ENCODE data around the gene RGS7. TPM values are rescaled to one million over a fixed set of nuclear protein-coding genes. Genes with fewer than 3 reads are reported as not detected.

The RGS7 gene
- total RNA-seq, 4 donors from 2014 or later: not detected

- no peak for TF ChIP-seq POLR2A (IDR thresholded peaks at IDR 0.05)
- TF ChIP-seq, protein P1, sequence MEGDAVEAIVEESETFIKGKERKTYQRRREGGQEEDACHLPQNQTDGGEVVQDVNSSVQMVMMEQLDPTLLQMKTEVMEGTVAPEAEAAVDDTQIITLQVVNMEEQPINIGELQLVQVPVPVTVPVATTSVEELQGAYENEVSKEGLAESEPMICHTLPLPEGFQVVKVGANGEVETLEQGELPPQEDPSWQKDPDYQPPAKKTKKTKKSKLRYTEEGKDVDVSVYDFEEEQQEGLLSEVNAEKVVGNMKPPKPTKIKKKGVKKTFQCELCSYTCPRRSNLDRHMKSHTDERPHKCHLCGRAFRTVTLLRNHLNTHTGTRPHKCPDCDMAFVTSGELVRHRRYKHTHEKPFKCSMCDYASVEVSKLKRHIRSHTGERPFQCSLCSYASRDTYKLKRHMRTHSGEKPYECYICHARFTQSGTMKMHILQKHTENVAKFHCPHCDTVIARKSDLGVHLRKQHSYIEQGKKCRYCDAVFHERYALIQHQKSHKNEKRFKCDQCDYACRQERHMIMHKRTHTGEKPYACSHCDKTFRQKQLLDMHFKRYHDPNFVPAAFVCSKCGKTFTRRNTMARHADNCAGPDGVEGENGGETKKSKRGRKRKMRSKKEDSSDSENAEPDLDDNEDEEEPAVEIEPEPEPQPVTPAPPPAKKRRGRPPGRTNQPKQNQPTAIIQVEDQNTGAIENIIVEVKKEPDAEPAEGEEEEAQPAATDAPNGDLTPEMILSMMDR (IDR thresholded peaks at IDR 0.05 in 4 of 5, conservative IDR thresholded peaks at IDR 0.05 in 1 of 5): no peak
- in situ Hi-C loops (cut with MboI; ENCODE audit: low sequenced_read_pairs in 4 of 4): no loop called here
- H3K27me3 ChIP-seq: no peaks in the 10 kb centered on the region
- H3K4me3 ChIP-seq: no peak overlapping the region
- no peaks in the 10 kb centered on the region for H3K9me3 ChIP-seq
- intact Hi-C loops (cut with DNase I; ENCODE audit: low total_unique reads): no loop called here
- H3K36me3 ChIP-seq: no peaks in the 10 kb centered on the region
- H3K27ac ChIP-seq: no peak overlapping the region
- no peaks in the 10 kb centered on the region for H3K4me1 ChIP-seq
- ATAC-seq: no peak
- no peak for DNase-seq
Measured at GRCh38 chr1:240844486-240844885, 512.5 kb downstream of the RGS7 start.

GRCh38 chr1:240843798-240844197, 513.2 kb downstream of the RGS7 start:
- Histone ChIP-seq H3K27me3 (no peaks in the 10 kb centered on the region), H3K4me1 (no peaks in the 10 kb centered on the region), H3K27ac (no peak overlapping the region), H3K9me3 (no peaks in the 10 kb centered on the region), H3K36me3 (no peaks in the 10 kb centered on the region), H3K4me3 (no peak overlapping the region)
- no peak for DNase-seq
- ATAC-seq: no peak
- TF ChIP-seq, protein P1 (IDR thresholded peaks at IDR 0.05 in 4 of 5, conservative IDR thresholded peaks at IDR 0.05 in 1 of 5): no peak
- TF ChIP-seq POLR2A (IDR thresholded peaks at IDR 0.05): no peak
- intact Hi-C loops (cut with DNase I; ENCODE audit: low total_unique reads) (no loop called here), in situ Hi-C loops (cut with MboI; ENCODE audit: low sequenced_read_pairs in 4 of 4) (no loop called here)

DNA sequence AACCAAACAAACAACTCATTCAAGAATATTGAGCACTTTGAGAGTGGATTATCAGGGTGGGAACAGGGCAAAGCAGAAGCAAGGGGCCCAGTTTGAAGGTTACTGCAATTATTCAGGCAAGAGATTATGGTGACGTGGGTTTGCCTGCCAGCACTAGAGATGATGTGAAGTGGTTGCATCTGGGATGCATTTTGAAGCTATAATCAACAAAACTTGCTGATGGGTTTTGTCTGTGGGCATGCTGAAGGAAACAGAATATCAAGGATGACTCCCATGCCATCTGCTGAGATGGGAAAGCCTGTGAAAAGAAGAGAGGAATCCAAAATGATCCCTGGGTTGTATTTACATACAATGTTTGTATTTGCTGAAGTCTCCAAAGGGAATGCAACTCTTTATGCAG, 520.7 kb downstream of the RGS7 start:
- in situ Hi-C loops (cut with MboI; ENCODE audit: low sequenced_read_pairs in 4 of 4): no loop called here
- Histone ChIP-seq H3K27ac (no peak overlapping the region), H3K4me1 (no peaks in the 10 kb centered on the region), H3K4me3 (no peak overlapping the region), H3K36me3 (no peaks in the 10 kb centered on the region), H3K27me3 (no peaks in the 10 kb centered on the region), H3K9me3 (no peaks in the 10 kb centered on the region)
- intact Hi-C loops (cut with DNase I; ENCODE audit: low total_unique reads): no loop called here
- TF ChIP-seq POLR2A (IDR thresholded peaks at IDR 0.05): no peak
- TF ChIP-seq, protein P1 (IDR thresholded peaks at IDR 0.05 in 4 of 5, conservative IDR thresholded peaks at IDR 0.05 in 1 of 5): no peak
- ATAC-seq (no peak), DNase-seq (no peak)

GRCh38 chr1:240835291-240835690, 521.7 kb downstream of the RGS7 start:
- no peak overlapping the region for H3K4me3 ChIP-seq
- in situ Hi-C loops (cut with MboI; ENCODE audit: low sequenced_read_pairs in 4 of 4) (no loop called here), intact Hi-C loops (cut with DNase I; ENCODE audit: low total_unique reads) (no loop called here)
- no peaks in the 10 kb centered on the region for H3K36me3 ChIP-seq
- TF ChIP-seq, protein P1 (IDR thresholded peaks at IDR 0.05 in 4 of 5, conservative IDR thresholded peaks at IDR 0.05 in 1 of 5): no peak
- no peak for TF ChIP-seq POLR2A (IDR thresholded peaks at IDR 0.05)
- no peak for ATAC-seq
- no peaks in the 10 kb centered on the region for H3K27me3 ChIP-seq
- no peaks in the 10 kb centered on the region for H3K4me1 ChIP-seq
- DNase-seq: no peak
- no peaks in the 10 kb centered on the region for H3K9me3 ChIP-seq
- H3K27ac ChIP-seq: no peak overlapping the region

DNA sequence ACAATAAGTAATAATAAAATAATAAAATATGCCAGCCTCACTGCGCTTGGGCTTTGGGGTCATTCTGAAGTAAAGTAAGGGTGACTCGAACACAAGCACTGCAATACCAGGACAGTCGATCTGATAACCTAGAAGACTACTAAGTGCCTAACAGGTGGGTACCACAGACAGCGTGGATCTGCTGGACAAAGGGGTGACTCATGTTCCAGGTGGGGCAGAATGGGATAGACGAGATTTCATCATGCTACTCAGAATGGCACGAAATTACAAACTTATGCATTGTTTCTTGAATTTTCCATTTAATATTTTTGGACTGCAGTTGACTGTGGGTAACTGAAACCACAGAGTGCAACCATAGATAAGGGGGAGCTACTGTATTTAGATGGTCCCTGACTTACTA, 523.9 kb downstream of the RGS7 start:
- TF ChIP-seq, protein P1 (IDR thresholded peaks at IDR 0.05 in 4 of 5, conservative IDR thresholded peaks at IDR 0.05 in 1 of 5): no peak
- TF ChIP-seq POLR2A (IDR thresholded peaks at IDR 0.05): no peak
- in situ Hi-C loops (cut with MboI; ENCODE audit: low sequenced_read_pairs in 4 of 4) (no loop called here), intact Hi-C loops (cut with DNase I; ENCODE audit: low total_unique reads) (no loop called here)
- ATAC-seq (no peak), DNase-seq (no peak)
- Histone ChIP-seq H3K9me3 (no peaks in the 10 kb centered on the region), H3K4me3 (no peak overlapping the region), H3K27me3 (no peaks in the 10 kb centered on the region), H3K4me1 (no peaks in the 10 kb centered on the region), H3K36me3 (no peaks in the 10 kb centered on the region), H3K27ac (no peak overlapping the region)
